H1 (cell line): ENCODE measurements around the gene PACRGL. TPM values are rescaled to one million over a fixed set of nuclear protein-coding genes. Genes with fewer than 3 reads are reported as not detected.

ENCODE experiments used
- CHD7 ChIP-seq: fragments of 300-600 bp; sonication (generic); IDR thresholded peaks from 2 replicates; pipeline ENCODE4 v1.7.1; 2012; ENCODE audit warnings: low read length, moderate library complexity, mild to moderate bottlenecking, inconsistent platforms; ENCODE audit not compliant: insufficient replicate concordance
- EGR1 ChIP-seq: IDR thresholded peaks from 2 replicates; pipeline ENCODE4 v1.6.1; 2011; ENCODE audit warnings: low read depth, low read length, borderline replicate concordance
- RFX5 ChIP-seq: IDR thresholded peaks from 2 replicates; pipeline ENCODE4 v1.6.1; 2011; ENCODE audit warnings: low read depth, low read length, improper control_type of control experiment, borderline replicate concordance
- polyA plus RNA-seq, 7 experiments: library from polyadenylated mRNA; depleted of rRNA in 3 of 7; stranded (reverse) in 5 of 7; unstranded in 2 of 7; fragments of >200 nt in 5 of 7; fragments of 200-250 nt in 2 of 7; gene quantifications; 1 replicate in 5 of 7; 2 replicates in 1 of 7; 4 replicates in 1 of 7; pipeline versions ENCODE4 v1.2.1 to v1.2.3, GENCODE V29; 2011 to 2013; ENCODE audit warnings: missing spikeins in 2 of 7, mixed read lengths in 2 of 7
- total RNA-seq: library from RNA; stranded (reverse); fragmentation: NEBNext Ultra II Directional; extraction: Animal tissue kit (Norgen Biotek cat#: 25700); gene quantifications from 2 replicates; pipeline ENCODE4 v1.2.1, GENCODE V29; 2021
- TF ChIP-seq, protein P1 (sequence below): IDR thresholded peaks from 2 replicates; pipeline ENCODE4 v1.6.1; 2012; ENCODE audit warnings: inconsistent platforms

The PACRGL gene
- total and polyA plus RNA-seq, 2 of the 8 experiments (the other 6 are each of a cell fraction or from before 2014, with no cell fraction given), result 7.0 to 13.7 TPM

DNA sequence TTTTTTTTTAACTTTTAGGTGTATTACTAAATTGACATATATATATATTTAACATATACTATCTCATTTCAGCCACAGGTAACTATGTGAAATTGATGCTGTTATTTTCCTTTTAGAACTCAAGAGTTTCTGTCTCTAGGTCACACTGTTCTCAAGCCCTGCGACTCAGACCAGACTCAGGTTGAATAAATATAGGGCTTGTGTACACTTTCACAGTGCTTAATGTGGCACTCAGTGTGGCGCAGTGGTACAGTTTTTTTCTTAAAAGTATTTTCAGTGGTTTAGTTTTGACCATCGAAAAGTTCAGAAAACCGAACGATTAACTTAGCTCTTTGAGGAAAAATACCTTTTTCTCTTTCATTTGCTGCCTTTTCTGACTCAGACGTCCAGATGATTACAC, 24.7 kb downstream of the PACRGL start (continued):
- TF ChIP-seq CHD7 (no peak), EGR1 (no peak), RFX5 (no peak)
- TF ChIP-seq, protein P1, sequence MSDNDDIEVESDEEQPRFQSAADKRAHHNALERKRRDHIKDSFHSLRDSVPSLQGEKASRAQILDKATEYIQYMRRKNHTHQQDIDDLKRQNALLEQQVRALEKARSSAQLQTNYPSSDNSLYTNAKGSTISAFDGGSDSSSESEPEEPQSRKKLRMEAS, result no peak
